GM20000 (cell line): ENCODE measurements around the gene PTPRN2.

Source experiments
- DNase-seq: peaks from one replicate; pipeline ENCODE4 v3.0.0; 2012; ENCODE audit warnings: low spot score
- CTCF ChIP-seq: IDR thresholded peaks from 2 replicates; pipeline ENCODE4 v1.5.1; 2012; ENCODE audit warnings: mild to moderate bottlenecking, control low read depth; ENCODE audit errors: extremely low read depth, missing control alignments

Gene PTPRN2

GRCh38 chr7:157661611-157661975 lies 926.0 kb downstream of the PTPRN2 start:
- no peak for DNase-seq
- no peak for TF ChIP-seq CTCF

- no peak for DNase-seq
- no peak for TF ChIP-seq CTCF
These were observed 926.5 kb downstream of the PTPRN2 start for GRCh38 chr7:157660971-157661610.

- DNase-seq, result peak; percentile 54
- no peak for TF ChIP-seq CTCF
These were observed 928.7 kb downstream of the PTPRN2 start for GRCh38 chr7:157658851-157659412.

GRCh38 chr7:157657741-157658740 lies 929.6 kb downstream of the PTPRN2 start:
- TF ChIP-seq CTCF, result no peak
- DNase-seq, result no peak

- no peak for TF ChIP-seq CTCF
- no peak for DNase-seq
These were observed 931.3 kb downstream of the PTPRN2 start for GRCh38 chr7:157656195-157656769.

GRCh38 chr7:157654350-157654749 lies 933.3 kb downstream of the PTPRN2 start:
- no peak for TF ChIP-seq CTCF
- DNase-seq, result no peak
